ENCODE measurements around the gene INPP5A.

GRCh38 chr10:132817701-132818211, 280.2 kb downstream of the INPP5A start:
- TF ChIP-seq CTCF (IDR thresholded peaks at IDR 0.05; ENCODE audit: insufficient read depth, low read length) (no peak), POLR2AphosphoS5 (IDR thresholded peaks at IDR 0.05; ENCODE audit: low read depth) (no peak), GABPA (IDR thresholded peaks at IDR 0.05; ENCODE audit: low read depth) (no peak), SPI1 (IDR thresholded peaks at IDR 0.05; ENCODE audit: borderline replicate concordance, low read depth) (no peak), REST (IDR thresholded peaks at IDR 0.05; ENCODE audit: insufficient replicate concordance, low read depth) (no peak)
